Measurements from ENCODE around the gene AIMP1.
A peak's percentile ranks its signal among the peaks of the same experiment; 100 is the strongest.
"Not testable (repeated sequence)": the region's sequence is repeated elsewhere in the genome, so short reads cannot be mapped to it uniquely, and the experiment has no call there.

The AIMP1 gene

DNA sequence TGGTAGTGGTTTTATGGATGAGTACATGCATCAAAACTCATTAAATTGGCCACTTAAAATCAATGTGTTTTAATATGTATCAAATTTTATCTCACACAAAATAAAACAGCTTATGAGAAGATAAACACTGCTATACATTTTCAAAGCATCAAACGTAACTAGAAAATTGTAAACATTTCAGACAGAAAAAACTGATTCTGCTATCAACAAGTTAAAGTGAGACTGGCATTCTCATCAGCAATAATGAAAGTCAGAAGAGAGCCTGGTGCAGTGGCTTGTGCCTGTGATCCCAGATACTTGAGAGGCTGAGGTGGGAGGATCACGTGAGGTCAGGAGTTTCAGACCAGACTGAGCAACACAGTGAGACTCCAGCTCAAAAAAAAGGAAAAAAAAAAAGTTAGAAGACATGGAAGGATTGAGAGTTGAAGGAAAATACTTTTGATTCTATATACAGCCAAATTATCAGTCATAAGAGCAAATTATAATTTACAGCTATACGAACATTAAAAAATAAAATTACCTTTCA is 3.3 kb upstream of the AIMP1 start:
- no peak for DNase-seq

- no peak for DNase-seq
These were observed 1.4 kb upstream of the AIMP1 start for GRCh38 chr4:106314960-106315359.

- DNase-seq, result no peak
These were observed 828 bp upstream of the AIMP1 start for GRCh38 chr4:106315476-106315967.

DNA sequence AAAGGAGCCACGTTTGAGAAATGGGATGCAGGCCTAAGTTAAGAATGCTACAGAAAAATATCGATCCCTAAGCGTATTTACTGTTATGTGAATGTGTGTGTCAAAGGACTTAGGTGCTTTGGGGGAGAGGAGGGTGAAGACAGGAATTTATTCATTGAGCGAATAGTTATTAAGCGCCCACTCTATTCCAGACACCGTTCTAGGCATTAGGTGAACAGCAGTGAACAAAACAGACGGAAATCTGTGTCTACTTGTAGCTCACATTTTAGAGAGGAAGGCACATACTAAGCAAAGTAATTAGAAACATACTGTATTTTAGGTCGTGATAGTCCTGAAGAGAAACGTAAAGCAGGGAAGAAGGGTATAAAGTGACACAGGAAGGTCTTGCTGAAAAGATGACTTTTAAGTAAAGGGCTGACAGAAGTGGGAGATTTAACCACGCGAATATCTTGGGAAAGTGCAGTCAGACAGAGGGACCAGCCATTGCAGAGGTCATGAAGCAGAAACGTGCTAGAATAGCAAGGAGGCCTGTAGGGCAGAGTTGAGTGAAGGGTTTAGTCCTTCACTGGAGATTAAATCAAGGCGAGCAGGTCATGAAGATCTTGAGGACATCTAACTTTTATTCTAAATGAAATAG is 541 bp downstream of the AIMP1 start:
- no peak for DNase-seq

- DNase-seq, result no peak
These were observed 1.5 kb downstream of the AIMP1 start for GRCh38 chr4:106317815-106318214.

GRCh38 chr4:106318511-106318910 is 2.2 kb downstream of the AIMP1 start:
- no peak for DNase-seq

DNA sequence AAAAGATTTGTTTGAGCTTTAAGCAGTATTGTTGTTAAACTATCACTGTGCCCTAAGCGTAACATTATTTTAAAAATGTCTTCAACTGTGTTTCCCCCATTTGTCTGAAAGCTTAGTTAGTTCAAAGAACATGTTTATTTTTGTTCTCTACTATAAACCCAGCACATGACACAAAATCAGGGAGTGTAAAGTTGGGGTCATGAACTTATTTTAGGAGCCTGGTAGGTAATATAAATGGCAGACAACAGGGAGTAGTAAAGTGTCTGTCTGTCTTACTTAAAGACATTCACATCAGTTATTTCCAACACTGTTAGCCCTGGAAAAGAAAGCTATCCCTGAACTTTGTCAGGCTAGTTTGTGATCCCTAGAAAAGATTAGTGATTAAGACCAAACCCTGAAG is 3.9 kb downstream of the AIMP1 start:
- DNase-seq, result no peak

DNA sequence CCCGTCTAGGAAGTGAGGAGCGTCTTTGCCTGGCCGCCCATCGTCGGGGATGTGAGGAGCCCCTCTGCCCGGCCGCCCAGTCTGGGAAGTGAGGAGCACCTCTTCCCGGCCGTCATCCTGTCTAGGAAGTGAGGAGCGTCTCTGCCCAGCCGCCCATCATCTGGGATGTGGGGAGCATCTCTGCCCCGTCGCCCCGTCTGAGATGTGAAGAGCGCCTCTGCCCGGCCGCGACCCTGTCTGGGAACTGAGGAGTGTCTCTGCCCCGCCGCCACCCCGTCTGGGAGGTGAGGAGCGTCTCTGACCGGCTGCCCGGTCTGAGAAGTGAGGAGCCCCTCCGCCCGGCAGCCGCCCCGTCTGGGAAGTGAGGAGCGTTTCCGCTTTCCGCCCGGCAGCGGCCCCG is 4.8 kb downstream of the AIMP1 start:
- DNase-seq, result not testable (repeated sequence)

- DNase-seq, result not testable (repeated sequence)
These were observed 5.5 kb downstream of the AIMP1 start for GRCh38 chr4:106321814-106322213.

DNA sequence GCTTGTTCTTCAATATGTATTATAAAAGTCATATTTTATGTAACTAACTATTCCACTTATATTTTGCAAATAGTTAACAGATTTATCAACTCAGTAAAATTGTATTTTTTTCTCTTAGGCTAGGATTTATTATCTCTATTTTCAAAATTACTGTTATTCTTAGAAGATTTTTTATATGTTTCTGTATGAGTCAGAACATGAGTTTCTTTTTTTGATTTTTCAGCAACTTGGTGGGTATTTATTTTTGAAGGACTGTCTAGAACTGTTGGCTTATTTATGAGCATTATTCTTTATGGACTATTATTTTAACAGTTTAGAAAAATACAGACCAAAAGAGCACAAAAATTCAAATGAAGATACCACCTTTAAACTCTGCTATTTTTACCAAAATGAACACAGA is 6.8 kb downstream of the AIMP1 start:
- DNase-seq, result no peak

DNA sequence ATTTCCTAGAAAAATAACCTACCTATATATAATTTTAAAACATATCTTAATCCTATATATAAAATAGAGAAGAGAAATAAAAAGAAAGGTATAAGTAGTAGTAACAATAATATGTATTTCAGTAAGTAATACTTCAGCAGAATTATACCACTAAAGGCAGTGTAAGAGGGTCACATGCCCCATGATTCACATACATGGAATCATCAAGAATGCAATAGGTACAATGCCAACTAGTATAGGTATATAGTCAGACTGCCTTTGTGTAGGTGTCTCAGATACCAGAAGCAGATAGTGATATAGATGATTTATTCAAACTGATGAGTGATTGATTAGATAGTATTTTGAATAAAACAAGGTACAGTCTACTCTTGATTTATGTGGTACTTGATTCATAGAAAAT is 9.4 kb downstream of the AIMP1 start:
- DNase-seq, result no peak

DNA sequence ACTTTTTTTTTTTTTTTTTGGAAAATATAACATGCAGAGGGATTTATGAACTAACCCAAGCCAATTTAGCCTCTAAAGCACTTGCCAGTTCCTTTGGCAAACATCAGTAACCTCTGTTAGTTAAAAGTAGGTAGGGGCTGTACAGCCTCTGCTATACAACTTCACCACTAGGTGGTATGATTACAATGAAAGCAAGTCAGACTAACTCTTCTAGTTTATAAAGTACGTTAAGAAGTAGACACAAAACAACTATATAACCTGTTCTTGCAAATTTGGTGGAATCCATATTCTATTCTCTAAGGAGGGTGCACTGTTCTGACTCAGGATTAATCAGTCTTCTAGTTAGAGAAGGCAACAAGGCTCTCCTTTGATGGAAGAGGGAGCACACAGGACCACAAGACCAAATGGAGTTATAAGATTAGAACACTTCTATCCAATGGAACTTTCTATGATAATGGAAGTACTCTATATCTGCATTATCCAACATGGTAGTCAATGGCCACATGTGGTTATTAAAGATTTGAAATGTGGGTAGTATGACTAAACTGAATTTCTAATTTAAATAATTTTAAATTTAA is 12.8 kb downstream of the AIMP1 start:
- peak; percentile 1 to 2 for DNase-seq

DNA sequence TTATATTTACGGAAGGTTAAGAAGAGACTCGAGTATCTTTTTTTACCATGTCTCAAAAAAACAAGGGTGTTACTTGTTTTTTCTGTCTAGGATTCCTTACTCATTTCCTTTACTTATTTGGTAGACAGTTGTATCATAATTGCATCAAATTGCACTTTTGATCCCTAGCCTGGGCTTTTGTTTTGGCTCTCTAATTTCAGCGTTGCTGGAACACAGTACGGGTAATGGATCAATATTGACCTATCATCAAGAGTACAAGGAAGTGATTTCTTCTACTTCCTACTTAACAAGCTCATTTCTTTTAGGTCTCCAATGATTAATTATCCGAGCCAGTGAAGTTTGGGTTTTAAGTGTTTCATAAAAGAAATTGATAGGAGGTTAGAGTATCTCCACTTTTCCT is 16.8 kb downstream of the AIMP1 start:
- no peak for DNase-seq

- no peak for DNase-seq
These were observed 18.6 kb downstream of the AIMP1 start for GRCh38 chr4:106334741-106335470.

DNA sequence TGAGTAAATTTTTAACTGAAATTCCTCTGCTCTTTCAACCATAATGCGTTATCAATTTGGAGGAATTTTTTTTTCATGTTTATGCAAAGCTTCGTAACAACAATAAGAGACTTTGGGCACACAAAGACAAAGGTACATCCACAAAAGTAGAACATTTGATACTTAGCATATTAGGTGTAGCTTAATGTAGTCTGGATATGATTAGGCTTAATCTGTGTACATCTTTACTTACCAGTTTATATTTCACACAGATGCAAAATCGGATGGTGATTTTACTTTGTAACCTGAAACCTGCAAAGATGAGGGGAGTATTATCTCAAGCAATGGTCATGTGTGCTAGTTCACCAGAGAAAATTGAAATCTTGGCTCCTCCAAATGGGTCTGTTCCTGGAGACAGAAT is 20.3 kb downstream of the AIMP1 start:
- no peak for DNase-seq

DNA sequence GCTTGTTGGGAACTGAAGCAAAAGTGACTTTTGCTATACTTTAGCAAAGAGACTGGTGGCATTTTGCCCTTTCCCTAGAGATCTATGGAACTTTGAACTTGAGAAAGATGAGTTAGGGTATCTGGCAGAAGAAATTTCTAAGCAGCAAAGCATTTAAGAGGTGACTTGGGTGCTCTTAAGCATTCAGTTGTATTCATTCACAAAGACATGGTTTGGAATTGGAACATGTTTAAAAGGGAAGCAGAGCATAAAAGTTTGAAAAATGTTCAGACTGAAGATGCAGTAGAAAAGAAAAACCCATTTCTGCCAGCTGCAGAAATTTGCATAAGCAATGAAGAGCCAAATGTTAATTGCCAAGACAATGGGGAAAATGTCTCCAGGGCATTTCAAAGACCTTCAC is 21.6 kb downstream of the AIMP1 start:
- DNase-seq, result no peak

GRCh38 chr4:106338671-106339070 is 22.3 kb downstream of the AIMP1 start:
- no peak for DNase-seq

- DNase-seq, result no peak
These were observed 23.1 kb downstream of the AIMP1 start for GRCh38 chr4:106339431-106339830.

- DNase-seq, result no peak
These were observed 24.4 kb downstream of the AIMP1 start for GRCh38 chr4:106340774-106341173.

DNA sequence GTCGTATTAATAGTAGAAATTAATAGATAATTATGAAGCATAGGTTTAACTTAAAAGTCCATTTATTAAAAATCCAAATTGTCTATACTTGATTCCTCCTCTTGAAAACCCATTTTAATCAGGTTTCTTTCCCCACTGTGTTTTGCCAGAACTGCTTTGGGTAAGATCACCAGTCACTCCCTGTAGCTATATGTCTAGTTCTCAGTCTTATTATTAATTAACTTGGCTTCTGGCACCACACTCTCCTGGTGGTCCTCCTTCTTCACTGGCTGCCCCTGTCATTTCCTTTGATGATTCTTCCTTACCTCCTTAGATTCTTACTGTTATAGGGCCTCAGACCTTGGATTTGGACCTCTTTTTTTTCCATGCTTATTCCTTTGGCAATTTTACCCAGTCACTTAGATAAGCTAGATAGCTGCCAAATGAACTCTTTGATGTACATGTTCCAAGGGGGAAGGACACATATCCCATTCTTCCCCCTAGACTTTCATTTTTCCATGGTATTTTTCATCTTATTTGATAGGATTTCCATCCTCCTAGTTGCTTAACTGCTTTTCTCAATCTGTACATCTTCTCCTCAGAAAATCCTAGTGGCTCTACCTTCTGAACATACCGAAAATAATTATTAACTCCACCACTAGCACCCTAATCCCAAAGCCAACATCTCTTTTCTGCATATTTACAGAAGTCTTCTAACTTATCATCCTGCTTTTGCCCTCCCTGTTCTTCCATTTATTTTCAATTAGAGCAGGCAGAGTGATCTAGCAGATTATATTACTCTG is 27.7 kb downstream of the AIMP1 start:
- DNase-seq, result no peak

DNA sequence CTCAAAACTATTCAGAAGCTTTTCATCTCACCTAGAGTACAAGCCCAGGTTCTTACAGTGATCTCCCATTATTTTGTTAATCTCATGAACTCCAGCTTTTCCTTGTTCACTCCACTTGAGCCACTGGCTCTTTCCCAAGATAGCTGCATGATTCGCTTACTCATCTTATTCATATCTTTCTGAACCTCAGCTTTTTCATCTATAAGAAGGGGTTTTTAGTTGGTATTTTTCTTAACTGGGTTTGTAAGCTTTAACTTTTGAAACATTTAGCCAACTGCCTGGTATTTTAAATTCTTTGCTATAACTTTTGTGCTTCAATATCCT is 28.3 kb downstream of the AIMP1 start:
- DNase-seq, result no peak

DNA sequence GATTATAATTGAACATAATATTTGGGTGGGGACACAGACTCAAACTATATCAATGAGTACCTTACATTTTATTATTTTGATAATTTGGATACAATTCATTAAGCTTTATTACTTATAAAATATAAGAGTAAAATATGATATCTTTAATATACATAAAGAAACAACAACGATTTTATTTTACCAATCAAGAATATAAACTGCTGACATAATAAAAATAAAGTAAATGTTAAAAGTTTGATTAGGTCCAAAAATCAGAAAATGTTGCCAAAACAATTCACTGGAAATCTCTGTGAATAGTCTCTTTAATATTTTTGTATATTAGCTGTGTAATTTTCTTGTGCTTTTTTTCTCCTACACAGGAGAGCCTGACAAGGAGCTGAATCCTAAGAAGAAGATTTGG is 30.8 kb downstream of the AIMP1 start:
- no peak for DNase-seq

DNA sequence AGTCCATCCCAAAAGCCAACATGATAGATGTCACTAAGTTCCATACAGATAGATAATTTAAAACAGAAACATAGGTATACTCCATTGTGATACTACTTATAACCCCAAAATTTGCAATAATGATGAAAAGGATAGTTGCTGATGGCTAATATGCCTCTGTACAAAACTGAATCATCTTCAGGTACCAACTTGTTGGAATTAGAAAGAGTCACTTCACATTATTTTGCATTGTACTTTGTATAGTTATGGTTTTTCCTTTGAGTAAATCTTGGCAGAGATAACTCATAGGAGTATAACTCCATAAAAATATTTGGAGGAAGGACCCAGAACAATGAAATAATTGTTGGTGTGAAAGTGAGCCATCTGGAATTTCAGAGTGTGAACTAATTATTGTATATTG is 34.7 kb downstream of the AIMP1 start:
- DNase-seq, result no peak

All from SHP77 (cell line).